ENCODE results near the gene ABHD2. TPM values are rescaled to one million over a fixed set of nuclear protein-coding genes. Genes with fewer than 3 reads are reported as not detected.

Gene ABHD2
- polyA plus RNA-seq, 1 donor, result 34.5 TPM

GRCh38 chr15:89192136-89192535, 103.9 kb downstream of the ABHD2 start:
- DNase-seq, result no peak

DNA sequence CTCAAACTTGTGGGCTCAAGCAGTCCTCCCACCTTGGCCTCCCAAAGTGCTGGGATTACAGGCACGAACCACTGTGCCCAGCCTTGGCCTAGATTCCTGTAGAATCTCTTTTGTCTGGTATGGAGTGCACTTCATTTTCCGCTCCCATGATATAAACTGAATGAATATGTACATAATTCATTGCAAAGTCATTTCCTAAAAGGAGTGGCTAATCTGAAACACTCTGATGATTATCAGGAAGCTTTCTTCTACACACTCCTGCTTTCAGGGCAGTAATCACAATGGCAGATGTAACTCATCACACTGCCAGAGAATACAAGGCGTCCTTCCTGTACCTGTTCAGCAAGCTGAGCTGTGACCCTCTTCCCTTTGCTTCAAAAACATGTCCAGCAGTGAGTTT, 104.5 kb downstream of the ABHD2 start:
- no peak for DNase-seq

DNA sequence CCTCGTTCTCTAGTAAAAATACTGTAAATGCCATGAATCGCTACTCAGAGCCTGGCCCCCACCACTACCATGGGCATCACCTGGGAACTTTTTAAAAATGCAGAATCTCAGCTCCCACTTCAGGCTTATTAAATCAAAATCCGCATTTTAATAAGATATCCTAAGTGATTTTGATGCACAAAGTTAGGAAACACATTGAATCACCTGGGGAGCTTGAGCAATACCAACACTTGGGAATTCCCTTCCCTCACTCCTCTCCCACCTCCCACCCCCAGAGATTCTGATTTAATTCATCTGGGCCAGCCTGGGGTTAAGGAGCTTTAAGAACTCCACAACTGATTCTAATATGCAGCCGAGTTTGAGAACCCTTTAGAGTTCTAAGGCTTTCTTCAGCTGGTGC, 106.4 kb downstream of the ABHD2 start:
- DNase-seq, result no peak

- DNase-seq, result no peak
Measured at GRCh38 chr15:89195836-89196235, 107.6 kb downstream of the ABHD2 start.

GRCh38 chr15:89196241-89196640, 108.0 kb downstream of the ABHD2 start:
- no peak for DNase-seq

DNA sequence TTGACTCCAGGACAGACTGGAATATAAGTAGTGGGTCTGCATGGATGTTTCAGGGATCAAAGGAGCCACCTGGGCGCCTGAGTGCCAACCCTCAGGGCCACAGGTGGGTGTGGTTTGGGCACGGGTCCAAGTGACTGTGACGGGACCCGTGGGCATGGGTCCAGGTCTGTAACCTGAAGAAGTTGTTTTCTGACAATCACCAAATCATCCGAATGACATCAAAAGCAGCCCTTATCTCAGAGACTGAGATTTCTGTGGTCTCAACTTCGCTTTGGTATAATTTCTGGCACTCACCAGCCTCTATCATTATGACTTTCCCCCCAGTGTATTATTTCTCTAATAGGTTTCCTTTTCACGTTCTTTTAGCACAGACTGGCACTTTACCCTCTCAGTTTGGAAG, 108.7 kb downstream of the ABHD2 start:
- no peak for DNase-seq

DNA sequence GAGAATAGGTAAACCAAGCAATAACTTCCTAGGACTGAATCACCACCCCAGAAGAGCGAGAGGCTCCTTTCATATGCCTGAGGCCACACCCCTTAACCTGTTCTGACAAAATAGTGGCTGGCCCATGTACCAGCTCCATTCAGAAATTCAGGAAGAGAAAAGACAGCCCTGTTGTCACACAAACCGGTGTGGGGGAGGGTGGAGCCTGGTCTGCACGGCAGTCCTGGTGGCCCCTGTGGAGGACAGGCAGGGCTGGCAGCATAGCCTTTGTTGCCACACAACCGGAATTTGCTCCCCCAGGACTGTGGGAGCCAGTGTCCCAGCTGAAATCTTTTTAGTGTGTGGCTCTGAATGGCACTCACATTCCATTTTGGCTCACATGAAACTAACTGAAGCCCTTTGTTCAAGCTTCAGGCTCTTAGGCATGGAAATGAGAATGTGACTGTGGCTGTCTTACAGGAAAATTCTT, 109.3 kb downstream of the ABHD2 start:
- peak; percentile 28 for DNase-seq

DNA sequence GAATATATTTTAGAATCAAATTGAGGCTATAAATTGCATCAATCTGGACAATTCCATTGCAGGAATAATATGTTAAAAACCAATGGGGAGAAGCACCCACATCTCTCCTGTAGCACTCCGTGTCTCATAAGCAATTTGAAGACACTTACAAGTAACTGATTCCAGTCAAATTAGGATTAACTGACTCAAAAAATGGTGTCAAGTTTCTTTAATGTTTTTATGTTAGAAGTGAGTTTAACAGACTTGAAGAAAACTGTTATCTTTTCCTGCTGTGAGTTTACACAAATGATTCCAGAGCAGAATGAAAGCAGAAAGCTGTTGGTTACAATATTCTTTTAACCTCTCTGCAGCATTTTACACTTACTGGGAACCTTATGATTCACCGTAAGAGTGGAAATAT, 109.9 kb downstream of the ABHD2 start:
- no peak for DNase-seq

DNA sequence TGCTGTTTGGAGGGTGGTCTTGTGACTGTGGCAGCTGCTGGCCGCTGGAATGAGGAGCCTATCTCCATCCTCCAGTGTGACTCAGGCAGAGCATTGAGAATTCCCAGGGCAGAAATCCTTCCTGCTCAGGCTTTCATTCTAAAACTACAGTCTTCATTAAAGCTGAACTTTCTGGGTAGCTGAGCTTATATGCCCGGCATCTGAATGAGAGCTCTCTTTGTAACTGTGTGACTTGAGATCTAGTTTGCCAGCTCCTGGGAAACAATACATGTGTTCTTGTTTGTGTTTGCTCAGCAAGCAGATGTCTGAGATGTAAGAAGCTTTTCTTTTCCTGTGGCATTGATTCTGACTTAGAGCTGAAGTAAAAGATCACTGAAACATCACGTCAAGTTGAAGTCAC, 110.7 kb downstream of the ABHD2 start:
- DNase-seq, result no peak

DNA sequence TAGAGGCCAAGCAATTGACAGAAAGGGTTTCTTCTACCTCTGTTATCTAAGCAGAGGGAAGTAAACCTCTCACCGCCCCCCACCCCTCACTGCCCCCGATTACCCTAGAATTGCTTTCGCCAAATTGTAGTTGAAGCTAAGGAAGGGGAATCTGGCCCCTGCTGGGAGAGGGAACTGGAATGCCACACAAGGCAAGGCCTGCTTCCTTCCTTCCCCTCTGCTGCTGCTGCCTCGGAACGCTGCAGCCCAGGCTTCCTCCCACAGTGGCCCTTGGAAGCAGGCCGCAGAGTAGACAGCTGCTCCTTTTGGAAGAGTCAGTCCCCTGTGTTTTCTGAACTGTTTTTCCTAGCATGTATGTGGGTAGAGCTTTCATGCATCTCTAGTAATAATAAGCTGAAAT, 111.5 kb downstream of the ABHD2 start:
- DNase-seq, result no peak

DNA sequence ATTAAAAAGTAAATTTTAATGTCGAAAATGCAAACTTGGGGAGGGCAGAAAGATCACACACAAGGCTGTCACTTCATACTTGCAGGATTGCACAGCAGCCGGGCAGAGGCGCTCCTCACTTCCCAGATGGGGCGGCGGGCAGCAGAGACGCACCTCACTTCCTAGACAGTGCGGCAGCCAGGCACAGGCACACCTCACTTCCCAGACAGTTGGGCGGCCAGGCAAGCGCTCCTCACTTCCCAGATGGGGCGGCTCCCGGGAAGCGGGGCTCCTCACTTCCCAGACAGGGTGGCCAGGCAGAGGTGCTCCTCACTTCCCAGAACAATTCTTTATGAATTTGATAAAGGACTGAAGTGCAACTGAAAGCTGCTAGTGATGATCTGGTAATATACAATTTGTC, 111.9 kb downstream of the ABHD2 start:
- DNase-seq, result no peak

GRCh38 chr15:89201465-89202005, 113.3 kb downstream of the ABHD2 start:
- DNase-seq, result no peak

GRCh38 chr15:89203705-89204273, 115.5 kb downstream of the ABHD2 start:
- no peak for DNase-seq

DNA sequence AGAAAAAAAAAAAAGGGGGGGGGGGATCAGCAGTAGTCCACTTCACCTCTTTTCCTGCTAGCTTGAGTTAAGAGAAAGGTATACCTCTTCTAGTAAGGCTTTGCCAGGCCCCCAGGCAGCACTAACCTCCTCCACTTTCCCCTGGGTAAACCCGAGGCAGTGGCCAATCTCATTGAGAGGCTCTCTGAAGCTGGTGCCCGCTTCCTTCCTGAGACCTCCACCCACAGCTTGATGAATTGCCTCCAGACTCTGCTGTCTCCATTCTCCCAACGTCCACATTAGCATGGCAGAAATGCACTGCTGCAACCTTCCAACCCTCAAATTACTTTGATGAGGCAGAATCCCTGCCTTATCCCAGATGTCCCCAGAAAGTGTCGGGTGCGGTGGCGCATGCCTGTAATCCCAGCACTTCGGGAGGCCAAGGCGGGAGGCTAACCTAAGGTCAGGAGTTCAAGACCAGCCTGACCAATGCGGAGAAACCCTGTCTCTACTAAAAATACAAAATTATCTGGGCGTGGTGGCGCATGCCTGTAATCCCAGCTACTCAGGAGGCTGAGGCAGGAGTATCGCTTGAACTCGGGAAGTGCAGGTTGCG, 117.8 kb downstream of the ABHD2 start:
- DNase-seq, result no peak

DNA sequence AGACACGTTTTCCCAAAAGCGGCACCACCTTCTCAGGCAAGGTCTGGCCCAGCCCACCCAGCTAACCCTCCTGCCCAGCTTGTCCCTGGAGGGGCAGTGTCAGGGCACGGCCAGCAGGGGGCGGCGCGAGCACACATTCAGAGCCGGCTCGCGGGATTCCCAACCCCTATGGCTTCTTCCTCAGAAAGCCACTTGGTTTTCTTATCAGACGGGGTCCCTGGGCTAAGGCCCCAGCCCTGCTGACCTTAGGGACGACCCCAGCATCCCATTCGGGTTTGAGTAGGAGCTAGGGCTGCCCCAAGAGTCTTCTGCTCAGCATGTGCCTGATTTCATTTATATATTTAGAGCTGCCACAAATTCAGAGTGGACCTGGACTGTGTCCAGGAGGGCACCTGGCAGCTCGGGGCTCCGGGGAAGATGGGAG, 118.7 kb downstream of the ABHD2 start:
- DNase-seq, result peak; percentile 73

- no peak for DNase-seq
Measured at GRCh38 chr15:89208256-89208655, 120.0 kb downstream of the ABHD2 start.

GRCh38 chr15:89209057-89209456, 120.8 kb downstream of the ABHD2 start:
- no peak for DNase-seq

- no peak for DNase-seq
Measured at GRCh38 chr15:89211678-89212170, 123.5 kb downstream of the ABHD2 start.

DNA sequence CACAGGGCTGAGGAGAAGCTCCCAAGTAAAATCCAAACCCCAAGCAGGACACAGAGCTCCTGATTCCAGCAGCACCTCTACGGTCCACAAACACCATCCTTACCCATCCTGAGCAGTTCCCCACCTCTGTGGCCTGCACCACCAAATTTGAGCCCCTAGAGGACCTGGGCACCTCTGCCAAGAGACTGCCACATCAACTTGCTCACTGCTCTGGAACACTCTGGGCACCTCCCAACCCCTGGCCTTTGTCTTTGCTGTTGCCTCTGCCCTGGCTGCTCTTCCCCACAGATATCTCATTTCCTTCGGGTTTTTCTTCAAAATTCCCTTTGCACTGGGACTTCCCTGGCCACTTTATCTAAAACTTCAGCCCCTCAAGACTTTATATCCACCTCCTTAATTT, 127.4 kb downstream of the ABHD2 start:
- DNase-seq, result no peak

- no peak for DNase-seq
Measured at GRCh38 chr15:89217031-89217430, 128.8 kb downstream of the ABHD2 start.

DNA sequence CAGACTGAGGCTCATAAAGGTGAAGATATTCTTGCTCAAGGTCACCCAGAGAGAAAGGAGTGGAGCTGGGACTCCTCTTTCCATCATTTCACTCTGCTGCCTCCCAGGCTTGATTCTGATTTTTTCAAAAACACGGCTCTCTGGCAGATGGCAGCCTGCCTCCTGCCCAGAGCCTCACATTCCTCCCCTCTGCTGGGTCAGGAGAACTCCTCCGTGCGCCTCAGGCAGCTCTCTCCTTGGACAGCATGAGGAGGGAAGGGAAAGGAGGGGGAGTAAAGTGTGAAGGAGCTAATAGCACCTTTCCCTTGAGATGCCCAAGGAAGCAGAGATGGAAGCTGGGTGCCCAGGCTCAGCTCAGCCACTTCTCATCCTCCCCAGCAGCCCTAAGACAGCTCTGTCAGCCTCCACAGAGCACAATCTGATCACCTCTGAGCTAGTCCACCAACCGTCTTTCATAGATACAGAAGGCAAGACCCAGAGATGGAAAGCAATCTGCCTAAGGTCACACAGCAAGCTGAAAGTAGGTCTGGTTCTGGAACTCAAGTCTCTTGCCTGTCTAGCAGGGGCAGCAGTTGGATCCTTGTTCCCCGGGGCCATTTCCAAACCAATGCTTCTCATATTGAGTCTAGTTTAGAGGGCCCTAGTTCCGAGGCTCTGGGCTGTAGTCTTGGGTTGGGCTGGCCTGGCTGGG, 129.6 kb downstream of the ABHD2 start:
- DNase-seq, result no peak

DNA sequence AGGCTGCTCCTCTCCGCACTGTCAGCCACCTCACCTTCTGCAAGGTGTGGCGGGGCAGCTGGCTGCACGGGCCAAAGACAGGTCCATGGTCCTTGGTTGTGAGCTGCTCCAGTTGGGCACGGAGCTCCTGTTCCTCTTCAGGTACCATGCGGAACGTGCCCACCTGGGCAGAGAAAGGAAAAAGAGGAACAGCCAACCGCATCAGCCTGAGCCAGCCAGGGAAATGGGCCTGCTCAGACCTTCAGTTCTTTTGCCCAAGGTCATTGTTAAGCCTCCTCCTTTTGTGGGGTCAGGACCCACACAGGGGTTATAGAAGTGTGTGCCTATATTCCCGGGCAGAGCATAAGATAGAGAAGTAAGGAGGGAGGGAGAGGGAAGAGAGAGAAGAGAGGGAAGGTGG, 130.3 kb downstream of the ABHD2 start:
- DNase-seq, result no peak

GRCh38 chr15:89221543-89221942, 133.3 kb downstream of the ABHD2 start, which contains the start of gene RLBP1:
Gene RLBP1, minus strand, starts transcription at chr15:89221579. Its CDS starts 2,604 bp downstream, at chr15:89218975.
- DNase-seq, result no peak

Measured in left kidney (tissue), 2 donors.